Stimulated activated naive CD4-positive, alpha-beta T cell (primary cell): Measurements from ENCODE around the gene NELL1.

Source experiments
- DNase-seq, 6 experiments: peaks; one replicate each; lab custom pipeline; 2025; lab: John Stamatoyannopoulos, UW

The NELL1 gene

DNA sequence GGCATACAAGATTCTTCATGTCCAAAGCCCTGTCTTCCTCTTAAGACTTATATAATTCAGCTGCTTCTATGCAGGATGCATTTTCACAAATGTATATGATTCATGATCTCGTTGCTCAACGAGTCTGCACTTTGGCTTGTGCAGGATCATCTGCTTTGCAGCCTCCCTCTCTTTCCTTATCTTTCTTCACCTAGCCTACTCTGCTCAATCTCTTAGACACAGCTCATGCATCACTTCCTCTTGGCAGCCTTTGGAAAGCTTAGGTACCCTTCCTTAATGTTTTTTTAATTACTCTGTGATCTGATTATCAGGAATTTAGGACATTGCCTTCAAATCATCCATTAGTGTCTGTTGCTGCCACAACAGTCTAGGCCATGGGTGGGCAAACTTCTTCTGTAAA, 673.8 kb downstream of the NELL1 start:
- no peak for DNase-seq

DNA sequence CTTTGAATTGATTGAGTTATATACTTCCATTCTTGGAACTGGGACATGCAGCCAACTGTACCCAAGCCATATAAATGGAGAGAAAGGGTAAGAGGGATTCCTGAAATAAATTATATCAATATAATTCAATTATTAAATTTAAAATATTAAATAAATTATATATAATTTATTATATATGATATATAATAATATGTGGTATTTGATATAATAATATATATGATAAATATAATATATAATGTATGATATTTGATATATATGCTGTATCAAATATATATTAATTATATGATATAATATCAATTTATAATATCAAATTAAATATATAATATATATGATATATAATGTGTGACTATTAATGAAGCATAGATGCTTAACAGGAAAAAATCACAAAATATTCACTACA, 677.0 kb downstream of the NELL1 start:
- DNase-seq: no peak

DNA sequence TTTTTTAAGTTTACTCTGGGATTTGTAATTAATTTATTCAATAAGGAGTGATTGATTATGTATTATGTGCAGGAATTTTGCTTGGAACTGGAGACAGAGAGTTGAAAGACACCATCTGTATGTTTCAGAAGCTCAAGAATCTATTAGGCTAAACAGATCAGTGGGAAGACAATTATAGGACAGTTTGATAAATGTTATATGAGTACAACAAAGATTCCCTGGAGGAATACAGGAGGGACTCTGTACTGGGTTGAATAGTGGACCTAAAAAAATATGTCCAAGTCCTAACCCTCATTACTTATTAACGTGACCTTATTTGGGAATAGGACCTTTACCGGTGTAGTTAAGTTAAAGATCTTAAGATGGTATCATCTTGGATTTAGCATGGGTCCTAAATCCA, 681.2 kb downstream of the NELL1 start:
- no peak for DNase-seq

DNA sequence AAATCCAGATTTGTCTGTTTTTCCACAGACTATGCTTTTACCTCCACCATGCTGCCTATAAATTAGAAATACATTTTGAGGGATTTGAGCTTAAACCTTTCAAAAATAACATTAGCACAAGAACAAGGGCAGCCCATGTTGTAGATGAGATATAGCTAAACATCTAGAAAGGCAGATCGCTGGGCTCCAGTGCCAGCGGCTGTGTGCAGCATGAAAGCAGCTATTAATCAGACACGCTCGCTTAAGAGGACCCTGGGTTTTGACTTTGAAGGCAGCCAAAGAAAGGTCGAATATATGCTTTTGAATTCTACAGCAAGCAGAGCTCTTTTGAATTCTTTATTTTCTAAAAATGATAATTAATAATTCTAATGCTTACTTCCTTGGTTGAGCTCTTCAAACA, 684.0 kb downstream of the NELL1 start:
- DNase-seq: no peak

DNA sequence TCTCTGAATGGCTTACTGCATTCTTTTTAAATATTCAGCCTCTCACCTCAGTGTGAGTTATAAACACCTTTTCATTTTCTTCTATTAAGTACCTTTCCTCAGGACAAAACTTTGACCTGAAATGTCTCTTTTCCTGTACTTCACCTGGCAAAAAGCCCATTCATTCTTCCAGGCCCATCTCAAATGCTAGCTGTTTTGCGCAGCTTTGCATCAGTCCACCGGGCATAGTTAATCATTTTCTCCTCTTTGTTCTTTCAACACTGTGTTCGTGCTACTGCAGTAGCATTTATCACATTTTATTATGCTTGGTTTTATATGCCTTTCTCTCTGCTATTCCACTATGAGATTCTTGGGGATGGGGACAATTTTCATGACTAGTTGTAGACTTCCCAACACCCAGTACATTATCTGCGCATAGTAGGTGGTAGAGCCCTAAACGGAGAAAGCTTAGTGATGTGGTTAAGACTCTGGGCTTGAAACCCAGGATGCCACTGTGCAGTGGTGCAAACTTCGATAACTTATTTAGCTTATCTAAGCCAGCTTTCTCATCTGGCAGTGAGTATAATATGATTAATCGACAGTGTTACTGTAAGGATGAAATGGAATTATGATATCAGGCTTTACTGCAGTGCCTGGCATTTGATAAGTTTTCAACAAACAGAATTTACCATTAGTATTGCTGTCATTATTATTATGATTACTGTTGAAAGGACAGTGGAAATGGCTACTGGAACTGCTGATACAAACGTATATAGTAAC, 695.7 kb downstream of the NELL1 start:
- DNase-seq: no peak

DNA sequence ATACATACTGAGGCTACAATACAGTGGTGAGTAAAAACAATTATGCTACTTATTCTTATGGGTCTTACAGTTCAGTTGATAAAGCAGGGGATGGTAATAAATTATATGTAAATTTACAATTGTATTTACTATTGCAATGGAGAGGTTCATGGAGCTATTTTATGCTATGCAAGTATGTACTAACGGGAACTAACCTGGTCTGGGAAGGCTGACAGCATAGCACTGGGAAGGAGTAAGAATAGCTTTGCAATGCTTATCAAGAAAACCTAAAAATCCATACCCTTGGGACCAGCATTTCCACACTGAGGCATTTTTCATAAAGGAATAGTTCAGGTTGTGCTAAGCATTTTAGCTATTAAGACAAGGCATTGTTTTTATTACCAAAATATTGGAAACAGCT, 700.6 kb downstream of the NELL1 start:
- DNase-seq: no peak

DNA sequence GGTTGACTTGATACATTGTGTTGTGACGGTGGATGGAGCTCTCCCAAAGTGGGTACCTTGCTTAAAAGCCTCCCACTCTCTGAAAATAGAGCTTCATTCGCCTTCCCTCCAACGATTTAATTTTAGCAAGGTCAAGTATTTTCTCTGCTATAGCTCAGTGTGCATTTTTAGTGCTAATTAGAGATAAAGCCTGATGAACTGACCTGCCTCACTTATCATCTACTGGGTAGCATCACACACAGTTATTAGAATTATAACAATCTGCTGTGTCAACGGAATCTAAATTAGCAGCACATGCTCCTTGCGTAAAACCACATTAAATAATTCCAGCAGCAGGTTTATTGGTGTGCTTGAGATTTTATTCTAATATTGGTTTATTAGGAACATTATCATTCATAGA, 701.7 kb downstream of the NELL1 start:
- no peak for DNase-seq

DNA sequence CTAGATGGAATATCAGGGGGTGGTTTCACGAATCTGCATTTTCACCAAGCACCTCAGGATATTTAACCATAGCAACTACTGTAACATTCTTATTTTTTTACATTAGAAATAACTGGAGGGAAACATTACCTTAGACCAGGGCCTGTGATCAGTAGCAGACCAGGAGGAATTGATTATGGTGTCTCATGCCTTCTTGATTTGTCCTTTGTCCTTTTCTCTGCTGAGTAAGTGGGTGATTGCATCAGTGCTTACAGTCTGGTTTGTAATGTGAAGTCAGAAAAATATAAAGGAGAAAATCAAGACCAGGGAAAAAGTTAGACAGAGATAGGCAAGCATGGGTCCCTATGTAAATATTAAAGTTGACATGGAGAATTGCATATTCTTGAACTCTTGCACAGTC, 703.3 kb downstream of the NELL1 start:
- DNase-seq: no peak

DNA sequence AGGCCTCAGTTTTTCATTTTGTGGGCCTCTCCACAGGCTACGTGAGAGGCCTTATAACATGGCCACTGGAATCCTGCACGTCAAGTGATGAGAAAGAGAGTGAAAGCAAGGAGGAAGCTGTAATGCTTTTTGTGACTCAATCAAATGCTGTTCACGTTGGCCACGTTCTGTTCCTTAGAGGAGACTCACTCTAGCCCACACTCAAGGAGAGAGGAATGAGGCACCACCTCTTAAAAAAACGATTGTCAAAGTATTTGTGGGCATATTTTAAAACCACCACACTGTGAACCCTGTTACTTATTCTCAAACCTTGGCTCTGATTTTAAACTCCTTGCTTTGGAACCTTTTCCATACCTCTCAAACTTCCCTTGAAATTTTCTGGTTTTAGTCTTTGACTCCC, 705.0 kb downstream of the NELL1 start:
- DNase-seq: no peak

DNA sequence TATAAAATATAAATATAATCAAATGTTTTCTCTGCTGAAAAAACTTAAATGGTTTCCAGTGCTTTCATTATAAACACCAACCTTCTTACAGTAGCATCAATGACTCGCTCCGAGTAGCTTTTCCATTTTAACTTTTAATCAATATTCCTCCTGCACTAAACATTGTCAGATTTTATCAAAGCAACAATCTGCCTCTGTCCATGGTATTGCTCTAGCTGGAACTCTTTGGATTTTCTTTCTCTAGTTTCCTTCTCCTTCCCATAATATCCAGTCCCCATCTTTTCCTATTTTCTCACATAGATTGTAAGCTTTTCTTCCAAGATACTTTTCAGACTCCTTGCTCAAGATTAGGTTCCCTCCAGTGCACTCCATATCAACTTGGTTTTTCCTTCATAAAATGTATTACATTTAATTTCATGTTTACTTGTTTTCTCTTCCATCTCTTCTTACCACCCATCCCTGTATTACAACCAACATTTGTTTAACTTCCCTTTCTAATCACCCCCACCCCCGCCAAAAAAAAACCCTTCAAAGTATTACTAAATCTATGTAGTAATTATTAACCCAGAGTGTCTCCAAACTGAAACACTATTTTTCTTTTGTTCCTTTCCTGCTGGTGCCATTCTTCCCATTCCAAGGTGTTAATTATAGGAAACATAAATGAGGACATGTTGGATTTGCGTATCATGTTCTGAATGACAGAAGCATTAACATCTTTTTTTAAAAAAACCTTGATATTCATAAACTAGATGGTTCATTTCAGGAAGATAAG, 716.5 kb downstream of the NELL1 start:
- DNase-seq: no peak

DNA sequence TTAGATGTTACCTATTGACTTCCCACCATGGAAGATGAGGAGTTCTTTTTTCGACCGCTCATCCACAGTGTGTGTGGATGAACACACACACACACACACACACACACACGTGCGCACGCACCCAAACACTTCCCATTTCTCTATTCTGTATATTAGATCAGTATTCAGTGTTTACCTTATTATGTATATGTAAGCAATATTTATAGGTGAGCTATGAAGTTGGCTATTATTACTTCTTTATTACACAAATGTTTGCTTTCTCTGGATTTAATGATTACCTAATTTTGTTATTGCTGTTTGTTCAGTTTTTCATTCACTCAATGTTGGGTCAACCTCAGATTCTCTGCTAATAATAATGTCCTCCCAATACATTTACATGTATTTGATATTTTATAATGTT, 721.0 kb downstream of the NELL1 start:
- DNase-seq: no peak

DNA sequence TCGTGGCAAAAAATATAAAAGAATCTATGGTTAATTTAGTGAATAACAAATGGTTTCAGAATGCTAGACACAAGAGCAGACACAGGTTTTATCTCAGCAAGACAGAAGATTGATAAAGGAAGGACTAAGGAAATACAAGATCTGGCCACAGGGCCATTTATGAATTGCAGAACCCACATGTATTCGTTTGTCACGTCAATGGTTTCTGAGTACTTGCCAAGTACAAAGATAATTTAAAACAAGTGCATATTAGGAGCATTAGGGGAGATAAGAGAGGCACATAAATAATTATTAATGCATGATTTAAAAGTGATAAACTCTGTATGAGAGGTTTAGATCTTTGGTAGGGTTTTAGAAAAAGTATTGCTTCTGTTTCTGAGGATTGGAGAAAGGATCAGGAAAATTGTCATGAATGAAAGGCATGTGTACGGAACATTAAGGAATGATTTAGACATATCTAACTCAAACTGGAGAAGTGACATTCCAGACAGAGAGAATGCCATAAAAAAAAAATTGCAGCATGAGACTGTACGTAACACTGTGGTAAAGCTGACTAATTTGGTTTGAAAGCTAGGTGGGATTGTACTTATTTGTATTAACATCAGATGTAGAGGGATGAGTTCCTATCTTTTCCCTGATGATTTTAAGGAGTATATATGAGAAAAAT, 727.1 kb downstream of the NELL1 start:
- no peak for DNase-seq

DNA sequence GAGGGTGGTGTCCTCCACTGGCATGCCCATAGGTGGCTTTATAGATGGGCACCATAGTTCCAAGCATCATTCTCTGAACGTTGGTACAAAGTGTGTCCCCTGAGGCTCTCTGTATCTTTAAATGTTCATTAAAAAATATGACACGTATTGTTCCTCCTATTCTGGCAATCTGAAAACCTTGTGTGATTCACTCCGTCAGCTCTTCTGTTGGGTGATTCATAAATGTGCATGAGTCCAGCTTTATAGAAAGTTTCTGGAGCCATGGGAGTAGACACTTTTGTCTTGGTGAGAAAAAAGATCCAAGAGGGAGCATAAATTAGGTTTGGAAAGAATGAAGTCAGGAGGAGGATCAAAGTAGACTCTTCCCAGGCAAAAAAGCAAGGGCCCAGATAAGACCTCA, 728.8 kb downstream of the NELL1 start:
- DNase-seq: no peak

DNA sequence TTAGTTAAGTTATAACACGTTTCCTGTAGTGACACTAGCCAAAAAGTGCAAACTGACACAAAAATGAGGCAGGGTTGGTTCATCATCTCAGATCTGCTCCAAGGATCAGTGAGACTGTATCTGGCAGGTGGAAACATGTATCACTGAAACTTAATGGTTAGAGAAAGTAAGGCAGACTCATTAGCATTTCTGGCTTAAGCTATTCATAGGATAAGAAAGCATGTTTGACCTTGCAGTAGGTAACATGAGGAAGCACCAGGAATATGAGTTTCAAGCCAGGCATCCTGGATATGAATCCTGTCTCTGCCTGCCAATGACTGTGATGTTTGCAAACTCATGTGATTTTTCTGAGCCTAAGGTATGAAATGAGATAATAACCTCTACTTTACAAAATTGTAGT, 732.1 kb downstream of the NELL1 start:
- no peak for DNase-seq

DNA sequence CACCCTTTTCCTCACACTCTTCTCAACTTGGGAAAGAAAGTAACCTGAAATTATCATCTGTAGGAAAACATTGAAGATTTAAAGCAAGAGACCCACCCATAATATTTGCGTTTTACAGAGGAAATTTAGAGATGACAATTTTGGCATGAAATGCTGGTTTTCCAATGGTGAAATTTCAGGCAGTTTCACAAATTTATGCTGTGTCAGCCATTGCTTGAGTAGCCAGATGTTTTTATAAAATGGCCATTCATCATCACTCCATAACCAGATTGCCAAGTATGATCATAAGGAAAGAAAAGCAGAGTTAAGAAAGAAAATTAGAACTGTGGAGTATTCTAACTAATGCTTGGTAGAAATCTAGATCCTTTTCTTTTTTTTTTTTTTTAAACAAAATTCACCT, 732.9 kb downstream of the NELL1 start:
- DNase-seq: no peak

DNA sequence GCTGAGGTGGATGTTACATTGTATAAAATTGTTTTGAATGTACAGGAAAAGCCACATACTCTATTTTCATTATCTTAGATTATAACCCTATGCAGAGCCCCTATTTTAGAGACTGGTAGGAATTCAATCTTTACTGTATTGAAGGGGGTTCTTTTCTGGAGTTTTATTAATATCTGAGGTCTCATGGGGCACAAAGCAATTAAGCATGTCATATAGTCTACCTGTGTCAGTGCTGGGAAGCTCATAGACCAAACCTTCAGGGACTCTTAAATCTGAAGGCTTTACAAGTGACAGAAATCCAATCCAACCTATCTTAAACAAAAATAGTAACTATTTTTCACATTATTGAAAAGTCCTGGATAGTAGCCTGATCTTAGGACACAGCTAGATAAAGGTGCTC, 733.7 kb downstream of the NELL1 start:
- no peak for DNase-seq

DNA sequence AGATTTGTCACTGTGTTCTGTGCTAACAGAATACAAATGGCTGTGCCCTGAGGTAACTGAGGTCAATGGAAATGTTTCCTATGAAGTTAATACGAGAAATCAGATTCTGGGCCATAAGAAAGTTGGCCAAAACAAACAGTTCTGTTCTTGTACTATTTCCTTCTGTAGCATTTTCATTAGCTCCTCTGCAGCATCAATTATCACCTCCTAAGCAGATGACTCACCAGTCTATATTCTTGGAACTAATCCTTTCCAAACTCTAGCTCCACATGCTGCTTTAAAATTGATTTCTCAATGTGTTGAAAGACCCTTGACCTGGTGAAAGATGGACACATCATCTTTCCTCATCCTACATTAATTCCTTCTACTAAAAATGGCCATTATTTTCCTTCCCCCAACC, 736.0 kb downstream of the NELL1 start:
- no peak for DNase-seq

DNA sequence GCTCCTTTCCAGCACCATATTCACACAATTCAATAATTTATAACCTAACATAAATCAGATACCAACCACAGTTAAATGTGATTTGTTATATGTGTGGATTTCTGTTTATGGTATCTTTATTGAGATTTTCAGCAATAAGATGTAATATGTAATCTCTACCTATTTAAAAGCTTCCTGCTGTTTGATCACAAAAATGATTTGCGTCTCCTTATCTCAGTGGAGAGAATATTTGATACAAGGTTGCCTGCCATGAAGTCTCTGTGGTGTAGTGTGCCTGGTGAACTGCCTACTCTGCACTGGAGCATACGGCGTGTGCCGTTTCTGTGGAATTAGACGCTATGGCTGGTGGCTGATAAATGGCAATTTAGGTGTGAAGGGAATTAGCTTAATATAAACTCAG, 741.1 kb downstream of the NELL1 start:
- no peak for DNase-seq

DNA sequence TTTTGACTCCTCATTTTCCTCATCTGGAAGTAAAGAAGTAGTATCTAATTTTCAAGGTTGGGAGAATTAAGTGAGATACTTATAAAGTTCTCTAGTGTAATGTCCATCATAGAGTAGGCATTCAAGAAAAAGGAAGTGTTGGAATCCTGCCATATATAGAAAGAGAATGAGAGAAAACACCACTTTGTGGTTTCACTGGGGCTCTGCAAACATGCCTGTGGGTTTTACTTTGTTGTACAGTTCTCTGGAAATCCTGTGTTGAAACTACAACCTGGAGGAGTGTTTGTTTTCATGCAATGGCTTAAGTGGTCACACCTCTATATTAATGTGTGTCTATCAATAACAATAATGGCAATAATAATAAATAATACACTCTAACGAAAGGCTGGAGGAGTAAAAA, 741.7 kb downstream of the NELL1 start:
- DNase-seq: no peak

DNA sequence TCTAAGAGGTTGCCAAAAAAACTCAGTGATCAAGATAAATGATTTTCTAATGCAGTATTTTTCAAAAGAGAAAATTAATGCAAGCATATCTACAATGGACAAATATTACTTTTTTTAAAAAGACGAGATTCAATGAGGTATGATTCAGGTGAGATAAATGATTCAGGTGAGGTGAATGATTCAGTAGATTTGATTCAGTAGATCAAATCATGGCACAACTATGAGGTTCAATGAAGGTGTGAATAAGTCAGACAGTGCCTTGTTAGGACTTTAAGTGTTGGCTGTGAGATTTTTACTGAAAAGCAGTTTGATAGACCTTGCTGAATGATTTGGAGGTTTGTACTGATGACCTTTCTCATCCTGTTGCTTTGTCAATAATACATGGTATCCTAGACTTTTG, 742.2 kb downstream of the NELL1 start:
- no peak for DNase-seq

DNA sequence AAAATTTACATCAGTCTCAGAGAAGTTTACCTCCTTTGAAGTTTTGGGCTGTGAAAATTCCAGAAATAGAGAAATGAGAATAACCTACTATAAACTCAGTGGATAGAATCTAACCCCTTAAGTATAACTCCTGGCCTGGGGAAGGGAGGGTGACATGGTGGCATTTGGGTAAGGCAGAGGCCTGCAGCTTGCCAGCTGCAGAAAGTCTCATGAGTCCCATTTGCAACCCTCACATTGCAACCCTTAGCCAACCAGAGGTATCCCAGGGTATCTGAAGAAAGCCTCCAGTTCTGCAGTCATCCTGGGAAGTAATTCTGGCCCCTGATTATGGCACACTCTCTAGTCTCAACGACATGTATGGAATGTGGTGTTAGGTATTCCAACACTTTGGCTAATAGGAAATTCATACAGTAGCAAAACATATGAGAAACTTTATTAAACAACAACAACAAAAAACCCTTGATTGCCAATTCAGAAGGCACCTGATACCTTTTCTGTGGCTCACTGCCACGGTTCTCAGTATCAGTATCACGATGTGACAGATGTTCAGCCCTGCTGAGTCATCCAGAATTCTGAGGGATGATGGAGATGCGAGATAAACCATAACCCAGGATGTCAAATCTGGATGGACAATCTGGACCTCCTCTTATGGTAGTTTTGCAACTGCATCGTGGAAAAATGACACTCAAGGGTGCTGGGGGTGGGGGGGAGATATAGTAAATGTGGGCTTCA, 743.4 kb downstream of the NELL1 start:
- no peak for DNase-seq

DNA sequence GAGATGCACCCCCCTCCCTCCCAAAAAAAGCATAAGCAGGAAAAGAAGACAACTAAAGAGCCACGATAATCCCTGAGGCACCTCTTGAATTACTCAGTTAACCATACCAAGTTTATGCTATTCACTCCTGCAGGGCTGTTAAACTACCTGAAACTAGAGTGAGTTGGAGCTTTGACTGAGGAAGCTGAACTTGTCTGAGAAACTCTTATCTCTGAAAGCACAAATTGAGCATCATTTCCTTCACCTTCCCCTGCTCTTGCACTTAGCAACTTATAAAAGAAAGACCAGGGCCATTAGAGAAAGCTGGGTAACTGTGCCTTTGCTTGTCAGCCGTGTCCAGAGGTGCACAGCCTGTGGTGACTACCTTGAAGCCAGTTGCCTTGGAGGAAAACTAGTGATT, 745.6 kb downstream of the NELL1 start:
- no peak for DNase-seq

DNA sequence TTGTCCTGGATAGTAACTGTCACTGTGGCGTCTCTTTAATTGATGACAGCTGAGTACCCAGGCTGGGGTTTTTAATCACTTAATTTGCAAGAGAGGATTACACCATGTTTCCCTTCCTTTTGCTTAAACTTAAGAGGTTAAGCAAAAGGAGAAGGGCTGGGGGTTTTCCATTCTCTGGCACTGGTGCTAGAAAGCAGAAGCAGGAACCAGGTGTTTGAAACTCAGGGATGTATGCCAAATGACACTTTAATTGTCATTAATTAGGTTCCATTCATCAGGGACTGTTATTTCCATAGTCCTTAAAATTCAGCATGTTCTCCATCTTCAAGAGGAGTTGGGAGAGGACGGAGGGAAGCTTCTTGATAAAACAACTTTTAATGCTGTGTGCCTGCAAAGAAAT, 746.2 kb downstream of the NELL1 start:
- no peak for DNase-seq
